Pancreas (tissue), 10 donors: ENCODE measurements around the gene RPL32. TPM values are rescaled to one million over a fixed set of nuclear protein-coding genes. Genes with fewer than 3 reads are reported as not detected.

Source experiments
- ATAC-seq, 4 donors: fragments of 200-7000 bp; cut with Tn5 transposase; one replicate each; pipeline versions ENCODE4 v1.8.0 to v1.9.1; 2020; ENCODE audit warnings: mild to moderate bottlenecking in 4 of 4, moderate library complexity in 4 of 4
- DNase-seq, 6 donors: peaks; one replicate each; pipeline ENCODE4 v3.0.0-alpha.2; 2020
- FAIRE-seq: peaks from 2 replicates; lab custom pipeline; 2012; peaks lifted over from hg19 to GRCh38; lab: Jason Lieb, UNC
- H3K27ac ChIP-seq, 4 donors: fragments of 200-600 bp; sonication (generic); 1 replicate in 3 of 4; 2 replicates in 1 of 4; pipeline versions ENCODE4 v1.5.0 to v1.8.0; 2020
- H3K27me3 ChIP-seq, 4 donors: fragments of 200-600 bp; one replicate each; pipeline ENCODE4 v1.8.0; 2021
- H3K36me3 ChIP-seq, 3 donors: fragments of 200-600 bp; sonication (generic) in 1 of 3; one replicate each; pipeline versions ENCODE4 v1.5.0 to v1.8.0; 2020 to 2021
- H3K4me1 ChIP-seq, 3 donors: fragments of 200-600 bp; one replicate each; pipeline ENCODE4 v1.8.0; 2021
- H3K4me3 ChIP-seq, 4 donors: fragments of 200-600 bp; sonication (generic) in 2 of 4; one replicate each; pipeline versions ENCODE4 v1.5.0 to v1.8.0; 2020 to 2021
- H3K9me3 ChIP-seq, 4 donors: fragments of 200-600 bp; one replicate each; pipeline ENCODE4 v1.8.0; 2021
- WGBS, 2 donors: extraction: QIAGEN DNeasy Blood & Tissue Kit; methylation state at CpG; one replicate each; pipeline ENCODE4 v1.1.7; 2013; 5-methylcytosine and 5-hydroxymethylcytosine counted together
- intact Hi-C, 3 donors: fragments of 100-400 bp; cut with DNase I; formaldehyde crosslinking; loops; one replicate each; pipeline versions ENCODE4 v1.11.1 to v1.14.2; 2022
- polyA plus RNA-seq, 2 donors: library from polyadenylated mRNA; stranded (reverse); fragments of 200-250 nt; gene quantifications; one replicate each; pipeline ENCODE4 v1.2.3, GENCODE V29; 2013
- total RNA-seq, 6 donors: library from RNA; stranded (reverse); fragmentation: NEBNext Ultra II Directional in 4 of 6; extraction: Animal tissue kit (Norgen Biotek cat#: 25700) in 4 of 6; gene quantifications; one replicate each; pipeline versions ENCODE4 v1.2.1 to v1.2.4, GENCODE V29; 2021 to 2023
- TF ChIP-seq, protein P1 (sequence below), 4 donors: fragments of 200-600 bp; sonication (generic) in 3 of 4; IDR thresholded peaks; one replicate each; pipeline versions ENCODE4 v1.5.0 to v1.8.0; 2021; ENCODE audit warnings: antibody characterized with exemption in 4 of 4
- donor health status: healthy with polysubstance abuse.
- donor health status: DM: no; HTN: no; CAD: no; lungs with moderate emphysema.
- donor health status: DM: no; HTN: no; CAD: no.
- donor health status: control.
- donor health status: control.
- donor health status: Bipolar disorder and iron deficiency.
- donor health status: DM: yes; HTN: yes; CAD: no.
- donor health status: DM: no; HTN: no; CAD: no.
- donor health status: DM: no; HTN: no; CAD: no.
- donor health status: DM: yes; HTN: yes; CAD: no.

Gene RPL32
- total and polyA plus RNA-seq, 8 donors = 931 to 1,793 (median 1,293) TPM

DNA sequence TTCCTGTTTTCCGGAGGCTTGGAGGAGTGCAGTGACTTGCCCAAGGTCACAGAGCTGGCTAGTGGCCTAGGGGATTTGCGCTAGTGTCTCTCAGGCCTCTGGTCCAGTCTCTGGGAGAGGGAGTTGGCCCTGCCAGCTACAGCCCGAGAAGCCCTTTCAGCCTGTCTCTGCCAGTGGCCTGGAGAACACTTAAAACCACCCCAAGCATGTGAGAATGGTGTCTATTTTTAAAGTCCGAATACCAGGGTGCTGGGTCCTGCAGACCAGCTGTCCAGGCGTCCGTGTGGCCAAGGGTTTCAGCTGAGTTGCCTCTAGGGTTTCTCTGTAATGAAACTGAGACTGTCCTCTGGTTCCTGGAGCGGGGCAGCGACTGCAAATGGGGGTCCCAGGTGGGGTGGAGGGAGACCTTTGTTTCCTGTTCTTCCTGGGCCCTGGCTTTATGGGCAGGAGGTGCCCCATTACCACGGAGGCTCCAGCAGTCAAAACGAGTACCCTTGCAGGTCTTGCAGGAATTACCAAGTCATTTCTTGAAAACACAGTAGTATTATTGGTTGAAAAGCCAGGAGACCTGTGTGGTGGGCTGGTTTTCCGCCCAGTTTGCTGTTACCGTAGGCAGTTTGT, 42.7 kb downstream of the RPL32 start:
- FAIRE-seq (no peak), ATAC-seq (peak in 2 of 4 donors; percentile 21 to 41), DNase-seq (no peak)
- TF ChIP-seq, protein P1, sequence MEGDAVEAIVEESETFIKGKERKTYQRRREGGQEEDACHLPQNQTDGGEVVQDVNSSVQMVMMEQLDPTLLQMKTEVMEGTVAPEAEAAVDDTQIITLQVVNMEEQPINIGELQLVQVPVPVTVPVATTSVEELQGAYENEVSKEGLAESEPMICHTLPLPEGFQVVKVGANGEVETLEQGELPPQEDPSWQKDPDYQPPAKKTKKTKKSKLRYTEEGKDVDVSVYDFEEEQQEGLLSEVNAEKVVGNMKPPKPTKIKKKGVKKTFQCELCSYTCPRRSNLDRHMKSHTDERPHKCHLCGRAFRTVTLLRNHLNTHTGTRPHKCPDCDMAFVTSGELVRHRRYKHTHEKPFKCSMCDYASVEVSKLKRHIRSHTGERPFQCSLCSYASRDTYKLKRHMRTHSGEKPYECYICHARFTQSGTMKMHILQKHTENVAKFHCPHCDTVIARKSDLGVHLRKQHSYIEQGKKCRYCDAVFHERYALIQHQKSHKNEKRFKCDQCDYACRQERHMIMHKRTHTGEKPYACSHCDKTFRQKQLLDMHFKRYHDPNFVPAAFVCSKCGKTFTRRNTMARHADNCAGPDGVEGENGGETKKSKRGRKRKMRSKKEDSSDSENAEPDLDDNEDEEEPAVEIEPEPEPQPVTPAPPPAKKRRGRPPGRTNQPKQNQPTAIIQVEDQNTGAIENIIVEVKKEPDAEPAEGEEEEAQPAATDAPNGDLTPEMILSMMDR (IDR thresholded peaks at IDR 0.05) = no peak
- 64 to 66% methylated on average over 12 of the region's 12 CpGs for WGBS, 2 donors
- Histone ChIP-seq H3K4me3 (no peak overlapping the region), H3K36me3 (no peaks in the 10 kb centered on the region), H3K27ac (no peak overlapping the region), H3K27me3 (no peaks in the 10 kb centered on the region), H3K9me3 (no peaks in the 10 kb centered on the region), H3K4me1 (peaks cover 0 to 8% (median 0%) of the 10 kb centered on the region in 3 donors)
- intact Hi-C loops = no loop called here

DNA sequence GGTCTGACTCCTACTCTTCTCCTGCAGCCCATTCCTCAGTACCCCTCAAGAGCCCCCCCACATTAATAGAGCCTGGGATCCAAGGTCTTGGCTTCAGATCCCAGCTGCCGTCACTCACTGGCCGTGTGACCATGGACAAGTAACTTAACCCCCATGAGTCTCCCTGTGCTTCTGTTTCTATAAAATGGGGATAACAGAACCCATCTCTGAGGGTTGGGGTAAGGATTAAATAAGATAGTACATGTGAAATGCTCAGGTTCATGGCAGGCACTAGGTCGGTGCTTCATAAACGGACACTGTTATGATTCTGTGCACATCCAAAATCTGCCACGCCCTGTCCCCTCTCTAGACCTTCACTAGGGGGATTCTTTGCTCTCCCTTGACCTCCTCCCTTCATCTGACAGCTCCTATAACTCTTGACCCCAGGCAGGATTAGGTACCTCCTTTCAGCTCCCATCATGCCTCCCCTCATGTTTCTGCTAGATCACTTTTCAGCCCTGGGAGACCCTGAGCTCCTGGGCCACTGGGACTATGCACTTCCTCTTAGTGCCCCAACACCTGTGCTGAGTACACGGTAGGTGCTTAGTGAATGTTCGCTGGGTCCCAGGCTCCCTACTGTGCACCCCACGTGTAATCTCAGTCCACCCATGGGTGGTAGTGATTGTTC, 43.3 kb downstream of the RPL32 start:
- TF ChIP-seq, protein P1 (IDR thresholded peaks at IDR 0.05) = no peak
- ATAC-seq = no peak
- H3K27ac ChIP-seq = no peak overlapping the region

DNA sequence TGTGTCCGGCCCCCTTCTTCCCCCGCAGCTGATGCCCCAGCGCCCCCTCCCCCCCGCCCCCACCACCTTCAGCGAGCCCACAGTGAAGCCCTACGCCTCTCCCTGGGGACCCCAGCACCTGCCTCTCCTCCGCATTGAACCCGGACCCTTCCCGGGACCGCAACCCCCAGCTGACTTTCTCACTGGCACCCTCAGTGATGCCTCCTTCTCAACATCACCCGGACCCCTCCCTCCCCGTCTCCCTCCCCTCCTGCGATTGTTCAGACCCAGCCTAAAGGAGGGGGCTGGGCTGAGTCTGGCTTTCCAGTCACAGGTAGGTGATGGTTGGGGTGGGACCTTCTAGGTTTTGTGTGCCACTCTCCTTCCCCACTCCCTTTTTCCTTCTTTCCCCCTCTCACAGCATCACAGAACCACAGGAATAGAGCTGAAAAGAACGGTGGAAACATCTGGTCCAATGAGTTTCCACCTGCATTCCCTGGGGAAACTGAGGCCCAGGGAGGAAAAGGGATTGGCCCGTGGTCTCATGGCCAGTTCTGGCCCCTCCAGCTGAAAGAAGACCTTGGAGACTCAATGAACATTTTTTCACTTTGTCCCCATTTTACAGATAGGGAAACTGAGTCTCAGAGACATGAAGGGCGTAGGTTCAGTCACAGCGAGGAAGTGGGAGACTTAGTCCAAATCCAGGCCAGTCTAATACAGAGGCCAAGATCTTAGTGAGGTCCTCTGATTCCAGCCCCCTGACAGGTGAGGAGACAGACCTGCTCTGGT, 44.1 kb downstream of the RPL32 start:
- no peak for FAIRE-seq
- Histone ChIP-seq H3K9me3 (no peaks in the 10 kb centered on the region), H3K36me3 (no peaks in the 10 kb centered on the region), H3K4me3 (no peak overlapping the region), H3K27me3 (no peaks in the 10 kb centered on the region), H3K27ac (no peak overlapping the region), H3K4me1 (peaks cover 0 to 8% (median 0%) of the 10 kb centered on the region in 3 donors)
- TF ChIP-seq, protein P1 (IDR thresholded peaks at IDR 0.05) = no peak
- intact Hi-C loops = no loop called here
- WGBS, 2 donors = 67 to 69% methylated on average over 14 to 17 of the region's 17 CpGs
- ATAC-seq = peak in 1 of 4 donors; percentile 4
- DNase-seq = no peak

More for the DNA sequence above, 43.3 kb downstream of the RPL32 start:
- FAIRE-seq (no peak), DNase-seq (no peak)
- Histone ChIP-seq H3K27me3 (no peaks in the 10 kb centered on the region), H3K36me3 (no peaks in the 10 kb centered on the region), H3K4me1 (peaks cover 0 to 8% (median 0%) of the 10 kb centered on the region in 3 donors), H3K9me3 (no peaks in the 10 kb centered on the region), H3K4me3 (no peak overlapping the region)
- 45 to 50% methylated on average over 8 of the region's 8 CpGs for WGBS, 2 donors
- intact Hi-C loops = no loop called here

DNA sequence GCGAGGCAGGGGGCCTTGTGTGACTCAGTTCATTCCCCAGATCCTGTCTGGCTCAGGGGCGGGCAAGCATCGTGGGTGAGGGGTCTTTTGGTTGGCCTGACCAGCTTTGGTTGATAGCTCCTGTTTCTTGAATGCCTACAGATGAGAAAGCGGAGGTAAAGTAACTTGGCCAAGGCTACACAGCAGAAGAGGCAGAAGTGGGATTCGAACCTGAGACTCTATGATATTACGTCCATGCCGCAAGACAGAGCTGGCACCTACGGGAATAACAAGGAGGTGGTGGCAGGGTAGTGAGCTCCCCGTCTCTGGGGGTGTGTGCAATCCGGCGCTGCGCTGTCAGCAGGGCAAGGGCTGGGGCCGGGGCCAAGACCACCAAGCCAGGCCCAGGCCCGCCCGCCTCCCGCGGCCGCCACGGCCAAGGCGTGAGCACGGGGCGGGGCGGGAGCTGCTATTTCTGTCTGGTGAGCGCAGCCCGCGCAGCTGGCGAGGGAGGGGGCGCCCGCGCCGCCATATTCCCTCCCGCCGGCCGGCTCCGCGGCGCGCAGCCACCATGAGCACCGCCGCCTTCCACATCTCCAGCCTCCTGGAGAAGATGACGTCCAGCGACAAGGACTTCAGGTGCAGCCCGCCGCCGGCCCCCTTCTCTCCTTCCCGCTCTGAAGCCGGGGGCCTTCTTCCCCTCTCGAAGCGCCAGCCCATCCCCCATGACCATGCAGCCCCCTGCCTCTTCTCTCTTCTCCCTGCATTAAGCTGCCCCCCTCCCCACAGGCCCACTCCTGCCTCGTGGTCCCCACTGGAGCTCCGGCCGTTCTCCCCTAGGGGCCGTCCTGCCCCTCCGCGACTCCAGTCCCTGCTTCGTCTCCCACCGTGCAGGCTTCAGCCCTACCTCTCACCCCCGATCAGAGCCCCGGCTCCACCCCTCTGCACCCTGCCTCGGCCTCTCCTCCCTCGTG, 44.9 kb downstream of the RPL32 start, which contains the start of gene CAND2:
Gene CAND2, plus strand, starts transcription at position 510 of the 953 bp plus-strand sequence. Its CDS starts 41 bp downstream, at position 551.
- ATAC-seq (peak; percentile 72 to 89 (median 86)), FAIRE-seq (no peak), DNase-seq (peak in 4 of 6 donors; percentile 38 to 79 (median 52))
- TF ChIP-seq, protein P1 (IDR thresholded peaks at IDR 0.05) = no peak
- H3K4me3 ChIP-seq = peak within 1 kb of the TSS; percentile 18 to 60 (median 45)
- H3K4me1 ChIP-seq = peaks cover 0 to 8% (median 0%) of the 10 kb centered on the region in 3 donors
- intact Hi-C loops = no loop called here
- peak within 1 kb of the TSS in 3 of 4 donors; percentile 8 to 51 (median 46) for H3K27ac ChIP-seq
- 15 to 18% methylated on average over 44 to 60 of the region's 61 CpGs for WGBS, 2 donors
- H3K36me3 ChIP-seq = no peaks in the 10 kb centered on the region
- no peaks in the 10 kb centered on the region for H3K9me3 ChIP-seq
- no peaks in the 10 kb centered on the region for H3K27me3 ChIP-seq
